GM12878 (cell line): ENCODE results near the gene HPF1. TPM values are rescaled to one million over a fixed set of nuclear protein-coding genes. Genes with fewer than 3 reads are reported as not detected.
"Not testable (repeated sequence)": the region's sequence is repeated elsewhere in the genome, so short reads cannot be mapped to it uniquely, and the experiment has no call there.

ENCODE experiments used
- ATAC-seq: fragments of 200-7000 bp; cut with Tn5 transposase; 3 replicates; pipeline ENCODE4 v1.9.1; 2020; ENCODE audit warnings: mild to moderate bottlenecking, moderate library complexity
- BruUV-seq: library from RNA; stranded (reverse); fragments of 400-500 nt; replicated peaks from 2 replicates; lab custom pipeline; 2021; lab: Mats Ljungman, UMichigan
- CTCF ChIA-PET: fragments of 300-600 bp; sonication (Branson Sonifier 250); formaldehyde crosslinking; extraction: SDS; loops from one replicate; lab custom pipeline; 2021; ENCODE audit warnings: inconsistent platforms; lab: Yijun Ruan, JAX
- POLR2A ChIA-PET: fragments of 350-600 bp; formaldehyde crosslinking; extraction: SDS; loops from one replicate; lab custom pipeline; 2021; ENCODE audit warnings: inconsistent platforms; lab: Charles Lee
- RAD21 ChIA-PET: fragments of 300-600 bp; sonication (Branson Sonifier 250); formaldehyde crosslinking; loops from one replicate; lab custom pipeline; 2023; ENCODE audit warnings: antibody characterized with exemption; ENCODE audit not compliant: unreplicated experiment; lab: Charles Lee
- SMC1A ChIA-PET: fragments of 300-600 bp; sonication (Branson Sonifier 250); formaldehyde crosslinking; loops from one replicate; lab custom pipeline; 2023; ENCODE audit not compliant: unreplicated experiment, uncharacterized antibody; lab: Charles Lee
- DNase-seq: peaks from one replicate; pipeline ENCODE4 v3.0.0-alpha.2; 2011; ENCODE audit warnings: low read depth, low spot score
- FAIRE-seq: peaks from 3 replicates; lab custom pipeline; 2011; peaks lifted over from hg19 to GRCh38; lab: Jason Lieb, UNC
- H2AFZ ChIP-seq: 2 replicates; pipeline ENCODE4 v1.6.0; 2011; ENCODE audit warnings: low read depth, low read length, control low read depth; ENCODE audit not compliant: control insufficient read depth
- H3K27ac ChIP-seq: 2 replicates; pipeline ENCODE4 v1.5.1; 2011; ENCODE audit warnings: control low read depth; ENCODE audit not compliant: control insufficient read depth, insufficient read depth
- H3K27me3 ChIP-seq, 2 experiments: replicated peaks in 1 of 2; 2 replicates each; pipeline versions ENCODE4 v1.6.0 to v1.6.1; 2011; ENCODE audit warnings: low read length in 1 of 2; ENCODE audit not compliant: control insufficient read depth in 2 of 2, insufficient read depth in 2 of 2
- H3K36me3 ChIP-seq, 2 experiments: 2 replicates each; pipeline ENCODE4 v1.5.1; 2011; ENCODE audit warnings: low read length in 1 of 2; ENCODE audit not compliant: control insufficient read depth in 2 of 2, insufficient read depth in 2 of 2
- H3K4me1 ChIP-seq: 2 replicates; pipeline ENCODE4 v1.6.1; 2011; ENCODE audit warnings: mild to moderate bottlenecking, low read length, moderate library complexity, mixed read lengths; ENCODE audit not compliant: control insufficient read depth, insufficient read depth
- H3K4me2 ChIP-seq: 2 replicates; pipeline ENCODE4 v1.6.0; 2011; ENCODE audit warnings: control low read depth; ENCODE audit not compliant: control insufficient read depth, insufficient read depth
- H3K4me3 ChIP-seq: fragments of 200-600 bp; sonication (generic); 2 replicates; pipeline ENCODE4 v1.5.1; 2016
- H3K79me2 ChIP-seq: 2 replicates; pipeline ENCODE4 v1.6.0; 2011; ENCODE audit warnings: low read length; ENCODE audit not compliant: control insufficient read depth, insufficient read depth
- H3K9ac ChIP-seq: 2 replicates; pipeline ENCODE4 v1.8.0; 2011; ENCODE audit warnings: low read length, control low read depth, mixed read lengths; ENCODE audit not compliant: control insufficient read depth, insufficient read depth
- H3K9me3 ChIP-seq: replicated peaks from 3 replicates; pipeline ENCODE4 v1.5.1; 2011; ENCODE audit warnings: mild to moderate bottlenecking, low read length; ENCODE audit not compliant: control insufficient read depth, insufficient read depth
- H4K20me1 ChIP-seq: 2 replicates; pipeline ENCODE4 v1.6.0; 2011; ENCODE audit not compliant: control insufficient read depth, insufficient read depth
- BACH1 ChIP-seq: fragments of 450-650 bp; IDR thresholded peaks from 2 replicates; pipeline ENCODE4 v1.6.1; 2017; ENCODE audit warnings: mild to moderate bottlenecking, borderline replicate concordance
- BRCA1 ChIP-seq: IDR thresholded peaks from 2 replicates; pipeline ENCODE4 v1.6.1; 2011; ENCODE audit warnings: low read depth, low read length, improper control_type of control experiment
- CHD2 ChIP-seq: IDR thresholded peaks from 2 replicates; pipeline ENCODE4 v1.6.1; 2011; ENCODE audit warnings: low read depth, low read length, improper control_type of control experiment, borderline replicate concordance
- HDAC2 ChIP-seq: fragments of 200-600 bp; sonication (generic); IDR thresholded peaks from 2 replicates; pipeline ENCODE4 v1.6.1; 2017
- IRF5 ChIP-seq: fragments of 450-650 bp; IDR thresholded peaks from 2 replicates; pipeline ENCODE4 v1.6.1; 2017; ENCODE audit warnings: borderline replicate concordance
- KDM1A ChIP-seq: fragments of 200-600 bp; sonication (generic); IDR thresholded peaks from 2 replicates; pipeline ENCODE4 v1.6.1; 2016; ENCODE audit warnings: borderline replicate concordance
- NR2F1 ChIP-seq: fragments of 450-650 bp; conservative IDR thresholded peaks from 2 replicates; pipeline ENCODE4 v1.6.1; 2017; ENCODE audit warnings: mild to moderate bottlenecking
- PAX5 ChIP-seq: IDR thresholded peaks from 2 replicates; pipeline ENCODE4 v1.6.1; 2011; ENCODE audit warnings: low read depth, low read length, borderline replicate concordance
- POLR2AphosphoS2 ChIP-seq: IDR thresholded peaks from 2 replicates; pipeline ENCODE4 v1.6.1; 2011; ENCODE audit warnings: low read depth, mild to moderate bottlenecking, low read length, improper control_type of control experiment, moderate library complexity
- RAD21 ChIP-seq: IDR thresholded peaks from 2 replicates; pipeline ENCODE4 v1.6.1; 2011; ENCODE audit warnings: mild to moderate bottlenecking, low read depth, low read length, moderate library complexity; ENCODE audit not compliant: insufficient read depth
- RB1 ChIP-seq: fragments of 450-650 bp; formaldehyde crosslinking; IDR thresholded peaks from 2 replicates; pipeline ENCODE4 v1.6.1; 2017; ENCODE audit warnings: mild to moderate bottlenecking, borderline replicate concordance
- RBBP5 ChIP-seq: fragments of 200-600 bp; sonication (generic); conservative IDR thresholded peaks from 2 replicates; pipeline ENCODE4 v1.6.1; 2016
- SREBF1 ChIP-seq: IDR thresholded peaks from 2 replicates; pipeline ENCODE4 v1.6.1; 2012; ENCODE audit warnings: mild to moderate bottlenecking, low read length
- SUPT20H ChIP-seq: IDR thresholded peaks from 2 replicates; pipeline ENCODE4 v1.6.1; 2011; ENCODE audit warnings: low read depth, mild to moderate bottlenecking, low read length, moderate library complexity, borderline replicate concordance; ENCODE audit not compliant: control insufficient read depth
- TAF1 ChIP-seq: IDR thresholded peaks from 2 replicates; pipeline ENCODE4 v1.6.1; 2011; ENCODE audit warnings: mild to moderate bottlenecking, low read depth, low read length, borderline replicate concordance
- ZNF217 ChIP-seq: fragments of 450-650 bp; IDR thresholded peaks from 2 replicates; pipeline ENCODE4 v1.6.1; 2017; ENCODE audit warnings: antibody characterized with exemption, mild to moderate bottlenecking
- WGBS: methylation state at CpG from one replicate; pipeline ENCODE4 v1.1.6; 2016; ENCODE audit warnings: low lambda C conversion rate; ENCODE audit not compliant: insufficient replicate concordance, insufficient coverage; ENCODE audit errors: missing lambda C conversion rate; 5-methylcytosine and 5-hydroxymethylcytosine counted together
- in situ Hi-C: fragments of 300-500 bp; cut with MboI; formaldehyde crosslinking; loops from 9 replicates; pipeline ENCODE4 v1.14.3; 2018; ENCODE audit warnings: mixed read lengths
- intact Hi-C: fragments of 100-400 bp; cut with micrococcal nuclease; formaldehyde crosslinking; loops from one replicate; pipeline ENCODE4 v1.14.2; 2022; ENCODE audit not compliant: unreplicated experiment
- polyA plus RNA-seq, 11 experiments: library from polyadenylated mRNA; depleted of rRNA in 4 of 11; unstranded in 6 of 11; stranded (reverse) in 5 of 11; fragments of >200 nt; fragmentation: Nextera tagmentation in 4 of 11; fragmentation: Illumina TruSeq in 1 of 11; extraction: Ambion mirVana in 4 of 11; extraction: Trizol in 1 of 11; gene quantifications; 1 replicate in 1 of 11; 2 replicates in 10 of 11; pipeline versions ENCODE4 v1.2.1 to v1.2.3, GENCODE V29; 2011 to 2016; ENCODE audit warnings: inconsistent platforms in 2 of 11, missing spikeins in 2 of 11, low read depth in 1 of 11
- total RNA-seq, 4 experiments: library from RNA; depleted of rRNA in 3 of 4; stranded (reverse); fragments of >200 nt in 3 of 4; fragmentation: Illumina TruSeq in 1 of 4; extraction: Trizol in 1 of 4; gene quantifications; 2 replicates each; pipeline versions ENCODE4 v1.2.1 to v1.2.3, GENCODE V29; 2013 to 2021

HPF1 gene
- total and polyA plus RNA-seq, 10 of the 15 experiments (the other 5 are each of a cell fraction or from before 2014, with no cell fraction given), result 31.2 to 93.5 (median 48.7) TPM

DNA sequence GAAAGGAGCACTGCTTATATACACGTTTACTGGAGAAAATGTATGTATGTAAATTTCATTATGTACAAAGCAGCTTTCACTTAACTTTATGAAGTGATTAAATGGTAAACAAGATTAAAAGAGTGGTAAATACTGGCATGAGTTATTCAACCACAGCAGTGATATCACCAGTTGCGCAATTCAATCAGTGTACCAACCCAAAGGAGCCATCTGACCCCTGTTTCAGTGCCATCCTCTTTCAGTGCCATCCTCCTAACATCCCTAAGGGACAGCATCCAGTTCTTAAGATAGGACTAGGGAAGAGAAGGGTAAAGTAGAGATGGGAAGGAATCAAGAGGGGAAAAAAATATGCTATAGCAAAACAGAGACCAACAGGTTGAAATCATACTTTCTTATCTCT lies 16.2 kb downstream of the HPF1 start:
- Histone ChIP-seq H3K27ac (no peak overlapping the region), H3K4me3 (no peak overlapping the region), H3K4me1 (no peaks in the 10 kb centered on the region), H2AFZ (no peak overlapping the region), H3K36me3 (no peaks in the 10 kb centered on the region; a peak in 2 of 4 replicates), H3K9me3 (no peaks in the 10 kb centered on the region), H3K79me2 (no peaks in the 10 kb centered on the region), H3K9ac (no peak overlapping the region), H4K20me1 (no peaks in the 10 kb centered on the region), H3K4me2 (no peak overlapping the region), H3K27me3 (no peaks in the 10 kb centered on the region)
- RAD21 ChIA-PET, result no interaction called here
- SMC1A ChIA-PET, result interaction anchor here (1.0 kb wide), 2 partner anchors 14 to 57 kb away, joined by 3 read pairs; no protein-coding TSS in a partner anchor
- CTCF ChIA-PET, result interaction anchor here (0.6 kb wide), 1 partner anchor 336 kb away, joined by 3 read pairs; no protein-coding TSS in a partner anchor
- POLR2A ChIA-PET, result no interaction called here
- FAIRE-seq (no peak), DNase-seq (no peak), ATAC-seq (no peak)
- in situ Hi-C loops (no loop called here), intact Hi-C loops (no loop called here)
- WGBS, result 98% methylated on average over 2 of the region's 2 CpGs
- no TSS peak for BruUV-seq
- TF ChIP-seq RAD21 (no peak), TAF1 (no peak), RBBP5 (no peak), CHD2 (no peak), NR2F1 (no peak), RB1 (no peak), SREBF1 (no peak), BRCA1 (no peak), IRF5 (no peak), SUPT20H (no peak), ZNF217 (no peak), HDAC2 (no peak), BACH1 (no peak), KDM1A (no peak), POLR2AphosphoS2 (no peak), PAX5 (no peak)

GRCh38 chr4:169738604-169739003 lies 19.1 kb downstream of the HPF1 start:
- DNase-seq, intact Hi-C loops, H3K36me3 ChIP-seq, H3K9ac ChIP-seq, H3K4me1 ChIP-seq, BruUV-seq, H4K20me1 ChIP-seq, ATAC-seq, H3K79me2 ChIP-seq, H3K4me2 ChIP-seq, H3K9me3 ChIP-seq, H3K27me3 ChIP-seq, in situ Hi-C loops, H3K27ac ChIP-seq, FAIRE-seq, H3K4me3 ChIP-seq, RAD21 ChIA-PET, H2AFZ ChIP-seq: not testable (repeated sequence)
- CTCF ChIA-PET, result interaction anchor here (1.3 kb wide), 1 partner anchor 19 kb away, joined by 3 read pairs; no protein-coding TSS in a partner anchor
- POLR2A ChIA-PET, result interaction anchor here (0.5 kb wide), 1 partner anchor 12 kb away, joined by 5 read pairs; no protein-coding TSS in a partner anchor
- SMC1A ChIA-PET, result interaction anchor here (0.7 kb wide), 1 partner anchor 126 kb away, joined by 3 read pairs; the partner anchor contains the start of gene NEK1
